HepG2 (cell line): ENCODE data around the gene KRTAP5-6. TPM values are rescaled to one million over a fixed set of nuclear protein-coding genes. Genes with fewer than 3 reads are reported as not detected.

Experiments used
- ATF1 ChIP-seq: IDR thresholded peaks from 2 replicates; pipeline ENCODE4 v1.6.1; 2016; ENCODE audit warnings: mild to moderate bottlenecking, control low read depth
- ATF7 ChIP-seq, 2 experiments: fragments of 450-650 bp in 1 of 2; sonication (generic) in 1 of 2; formaldehyde crosslinking in 1 of 2; IDR thresholded peaks; 2 replicates each; pipeline versions ENCODE4 v1.4.0 to v1.6.1; 2016 to 2020; ENCODE audit warnings: antibody characterized with exemption in 1 of 2, mild to moderate bottlenecking in 1 of 2, missing genetic modification reagents in 1 of 2
- BATF2 ChIP-seq: sonication (generic); formaldehyde crosslinking; IDR thresholded peaks from 2 replicates; pipeline ENCODE4 v1.8.0; 2022; ENCODE audit warnings: mild to moderate bottlenecking, missing genetic modification reagents, moderate library complexity
- CENPX ChIP-seq: sonication (generic); formaldehyde crosslinking; IDR thresholded peaks from 2 replicates; pipeline ENCODE4 v1.9.0; 2021; ENCODE audit warnings: mild to moderate bottlenecking, missing genetic modification reagents, moderate library complexity
- GRHL1 ChIP-seq: sonication (generic); formaldehyde crosslinking; conservative IDR thresholded peaks from 2 replicates; pipeline ENCODE4 v1.8.0; 2022; ENCODE audit warnings: missing genetic modification reagents
- SRSF4 ChIP-seq: fragments of 200-400 bp; formaldehyde crosslinking; IDR thresholded peaks from one replicate; pipeline ENCODE4 v1.6.1; 2018; ENCODE audit warnings: mild to moderate bottlenecking, low read depth, low read length, moderate library complexity; ENCODE audit not compliant: poor library complexity, severe bottlenecking
- UBTF ChIP-seq: sonication (generic); formaldehyde crosslinking; IDR thresholded peaks from 2 replicates; pipeline ENCODE4 v1.4.0; 2020; ENCODE audit warnings: mild to moderate bottlenecking, missing genetic modification reagents
- ZC3H13 ChIP-seq: sonication (generic); formaldehyde crosslinking; IDR thresholded peaks from 2 replicates; pipeline ENCODE4 v1.8.1; 2023; ENCODE audit warnings: mild to moderate bottlenecking, missing genetic modification reagents, moderate library complexity
- ZNF280D ChIP-seq: sonication (generic); formaldehyde crosslinking; IDR thresholded peaks from 2 replicates; pipeline ENCODE4 v1.5.1; 2020; ENCODE audit warnings: mild to moderate bottlenecking, missing genetic modification reagents
- ZNF367 ChIP-seq: sonication (generic); formaldehyde crosslinking; IDR thresholded peaks from 2 replicates; pipeline ENCODE4 v1.4.0; 2020; ENCODE audit warnings: missing genetic modification reagents, borderline replicate concordance
- ZNF44 ChIP-seq: sonication (generic); formaldehyde crosslinking; IDR thresholded peaks from 2 replicates; pipeline ENCODE4 v1.5.1; 2020; ENCODE audit warnings: mild to moderate bottlenecking, missing genetic modification reagents
- ZNF609 ChIP-seq: sonication (generic); formaldehyde crosslinking; IDR thresholded peaks from 2 replicates; pipeline ENCODE4 v1.4.0; 2020; ENCODE audit warnings: mild to moderate bottlenecking, missing genetic modification reagents, borderline replicate concordance
- ZNF619 ChIP-seq: sonication (generic); formaldehyde crosslinking; IDR thresholded peaks from 2 replicates; pipeline ENCODE4 v1.4.0; 2020; ENCODE audit warnings: mild to moderate bottlenecking, missing genetic modification reagents
- ZNF737 ChIP-seq: sonication (generic); formaldehyde crosslinking; IDR thresholded peaks from 2 replicates; pipeline ENCODE4 v1.5.0; 2020; ENCODE audit warnings: missing genetic modification reagents, mild to moderate bottlenecking, borderline replicate concordance
- polyA plus RNA-seq, 8 experiments: library from polyadenylated mRNA; depleted of rRNA in 3 of 8; stranded (reverse) in 7 of 8; unstranded in 1 of 8; fragments of >200 nt; fragmentation: Illumina TruSeq in 4 of 8; extraction: Trizol in 4 of 8; gene quantifications; 2 replicates each; pipeline versions ENCODE4 v1.2.1 to v1.2.3, GENCODE V29; 2011 to 2016; ENCODE audit warnings: low read depth in 4 of 8, missing spikeins in 1 of 8, mixed read lengths in 1 of 8; ENCODE audit not compliant: insufficient read depth in 1 of 8
- total RNA-seq, 5 experiments: library from RNA; depleted of rRNA; stranded (reverse); fragments of >200 nt; fragmentation: Illumina TruSeq; extraction: Trizol; gene quantifications; 2 replicates each; pipeline ENCODE4 v1.2.3, GENCODE V29; 2016; ENCODE audit warnings: low read depth in 1 of 5

Gene KRTAP5-6
- total and polyA plus RNA-seq, 2 of the 13 experiments (the other 11 are each of a cell fraction or from before 2014, with no cell fraction given) = not detected

GRCh38 chr11:1654388-1655167 is 42.4 kb upstream of the KRTAP5-6 start (continued):
- TF ChIP-seq SRSF4 (no peak), BATF2 (no peak), ZNF737 (CRISPR knock-in tag) (no peak), ATF1 (no peak), ATF7 (IDR thresholded peaks at IDR 0.05) (no peak), ATF7 (CRISPR knock-in tag; IDR thresholded peaks at IDR 0.05) (no peak), ZNF619 (0 out of 2 replicates have a peak, but pooled peaks have one; percentile 8), ZNF609 (CRISPR knock-in tag) (peak; percentile 90; the same call in 1 of the 2 replicates), ZNF280D (CRISPR knock-in tag) (no peak), UBTF (CRISPR knock-in tag) (peak; percentile 77), ZNF367 (CRISPR knock-in tag) (no peak), GRHL1 (CRISPR knock-in tag) (no peak), CENPX (CRISPR knock-in tag) (no peak), ZC3H13 (no peak; the same call in 1 of the 2 replicates), ZNF44 (CRISPR knock-in tag) (0 out of 2 replicates have a peak, but pooled peaks have one; percentile 52)
